PC-3 (cell line): ENCODE measurements around the gene PLA2G2A. TPM values are rescaled to one million over a fixed set of nuclear protein-coding genes. Genes with fewer than 3 reads are reported as not detected.

Experiments used
- ATAC-seq: fragments of 200-7000 bp; cut with Tn5 transposase; 2 replicates; pipeline ENCODE4 v1.9.1; 2020; ENCODE audit warnings: mild to moderate bottlenecking, moderate library complexity
- BruUV-seq: library from RNA; stranded (reverse); fragments of 400-500 nt; replicated peaks from 2 replicates; lab custom pipeline; 2021; lab: Mats Ljungman, UMichigan
- CTCF ChIA-PET: fragments of 300-600 bp; sonication (Branson Sonifier 250); formaldehyde crosslinking; loops from one replicate; lab custom pipeline; 2022; ENCODE audit warnings: antibody characterized with exemption; lab: Charles Lee
- POLR2A ChIA-PET: fragments of 300-600 bp; sonication (Branson Sonifier 250); formaldehyde crosslinking; loops from one replicate; lab custom pipeline; 2022; ENCODE audit warnings: antibody characterized with exemption; ENCODE audit not compliant: unreplicated experiment; lab: Charles Lee
- DNase-seq: peaks from one replicate; pipeline ENCODE4 v3.0.0-alpha.2; 2015
- H2AFZ ChIP-seq: fragments of 300-600 bp; sonication (generic); 2 replicates; pipeline ENCODE4 v1.6.0; 2016; ENCODE audit warnings: antibody characterized with exemption, low read length
- H3F3A ChIP-seq: fragments of 300-600 bp; sonication (generic); one replicate; pipeline ENCODE4 v1.6.0; 2017; ENCODE audit warnings: antibody characterized with exemption, low read length, control low read depth, mild to moderate bottlenecking; ENCODE audit not compliant: unreplicated experiment
- H3K27ac ChIP-seq: fragments of 300-600 bp; sonication (generic); 2 replicates; pipeline ENCODE4 v1.5.1; 2016; ENCODE audit warnings: mild to moderate bottlenecking, low read length
- H3K27me3 ChIP-seq: fragments of 300-600 bp; sonication (generic); 2 replicates; pipeline ENCODE4 v1.6.1; 2016; ENCODE audit warnings: low read length, mixed read lengths
- H3K36me3 ChIP-seq: fragments of 300-600 bp; sonication (generic); 2 replicates; pipeline ENCODE4 v1.6.1; 2016; ENCODE audit warnings: low read depth, mixed run types, low read length, mixed read lengths
- H3K4me1 ChIP-seq: fragments of 300-600 bp; sonication (generic); 2 replicates; pipeline ENCODE4 v1.5.1; 2016; ENCODE audit warnings: low read length; ENCODE audit not compliant: insufficient read depth
- H3K4me2 ChIP-seq: fragments of 300-600 bp; sonication (generic); 2 replicates; pipeline ENCODE4 v1.6.0; 2016; ENCODE audit warnings: low read length
- H3K4me3 ChIP-seq: fragments of 300-600 bp; sonication (generic); 2 replicates; pipeline ENCODE4 v1.5.1; 2016; ENCODE audit warnings: mild to moderate bottlenecking, low read length, mixed read lengths
- H3K79me2 ChIP-seq: fragments of 300-600 bp; sonication (generic); 2 replicates; pipeline ENCODE4 v1.6.1; 2017; ENCODE audit warnings: low read length, mixed read lengths
- H3K9ac ChIP-seq: fragments of 300-600 bp; sonication (generic); 2 replicates; pipeline ENCODE4 v1.6.0; 2016; ENCODE audit warnings: mild to moderate bottlenecking, low read length
- H3K9me2 ChIP-seq: fragments of 300-600 bp; sonication (generic); replicated peaks from 2 replicates; pipeline ENCODE4 v1.6.1; 2016; ENCODE audit warnings: mixed run types, low read length, mixed read lengths
- H3K9me3 ChIP-seq: fragments of 300-600 bp; sonication (generic); 2 replicates; pipeline ENCODE4 v1.6.1; 2016; ENCODE audit warnings: low read length, mixed read lengths
- H4K20me1 ChIP-seq: fragments of 300-600 bp; sonication (generic); 2 replicates; pipeline ENCODE4 v1.6.1; 2016; ENCODE audit warnings: low read length, mixed read lengths
- EZH2 ChIP-seq: fragments of 300-600 bp; sonication (generic); IDR thresholded peaks from one replicate; pipeline ENCODE4 v1.6.1; 2017; ENCODE audit warnings: antibody characterized with exemption, mild to moderate bottlenecking, low read length; ENCODE audit not compliant: unreplicated experiment
- EZH2phosphoT487 ChIP-seq: fragments of 300-600 bp; sonication (generic); IDR thresholded peaks from 2 replicates; pipeline ENCODE4 v1.6.1; 2018; ENCODE audit warnings: mild to moderate bottlenecking, antibody characterized with exemption, low read length, borderline replicate concordance
- intact Hi-C: fragments of 100-400 bp; cut with micrococcal nuclease; formaldehyde crosslinking; loops from 2 replicates; pipeline ENCODE4 v1.9.0; 2023
- total RNA-seq: library from RNA; depleted of rRNA; stranded (reverse); fragments of >200 nt; gene quantifications from 2 replicates; pipeline ENCODE4 v1.2.3, GENCODE V29; 2014
- TF ChIP-seq, protein P1 (sequence below): fragments of 300-600 bp; sonication (generic); conservative IDR thresholded peaks from 2 replicates; pipeline ENCODE4 v1.5.1; 2017; ENCODE audit warnings: antibody characterized with exemption, low read depth, mild to moderate bottlenecking, low read length

The PLA2G2A gene
- total RNA-seq, 1 experiment from 2014 or later = not detected

GRCh38 chr1:19942657-19943056 lies 36.8 kb downstream of the PLA2G2A start:
- no peaks in the 10 kb centered on the region for H3K9me2 ChIP-seq
- POLR2A ChIA-PET = no interaction called here
- H3K4me3 ChIP-seq = no peak overlapping the region
- H4K20me1 ChIP-seq = no peaks in the 10 kb centered on the region
- no peak overlapping the region for H3K4me2 ChIP-seq
- ATAC-seq = no peak
- no peak for DNase-seq
- no peak for TF ChIP-seq EZH2
- TF ChIP-seq EZH2phosphoT487 = no peak
- TF ChIP-seq, protein P1, sequence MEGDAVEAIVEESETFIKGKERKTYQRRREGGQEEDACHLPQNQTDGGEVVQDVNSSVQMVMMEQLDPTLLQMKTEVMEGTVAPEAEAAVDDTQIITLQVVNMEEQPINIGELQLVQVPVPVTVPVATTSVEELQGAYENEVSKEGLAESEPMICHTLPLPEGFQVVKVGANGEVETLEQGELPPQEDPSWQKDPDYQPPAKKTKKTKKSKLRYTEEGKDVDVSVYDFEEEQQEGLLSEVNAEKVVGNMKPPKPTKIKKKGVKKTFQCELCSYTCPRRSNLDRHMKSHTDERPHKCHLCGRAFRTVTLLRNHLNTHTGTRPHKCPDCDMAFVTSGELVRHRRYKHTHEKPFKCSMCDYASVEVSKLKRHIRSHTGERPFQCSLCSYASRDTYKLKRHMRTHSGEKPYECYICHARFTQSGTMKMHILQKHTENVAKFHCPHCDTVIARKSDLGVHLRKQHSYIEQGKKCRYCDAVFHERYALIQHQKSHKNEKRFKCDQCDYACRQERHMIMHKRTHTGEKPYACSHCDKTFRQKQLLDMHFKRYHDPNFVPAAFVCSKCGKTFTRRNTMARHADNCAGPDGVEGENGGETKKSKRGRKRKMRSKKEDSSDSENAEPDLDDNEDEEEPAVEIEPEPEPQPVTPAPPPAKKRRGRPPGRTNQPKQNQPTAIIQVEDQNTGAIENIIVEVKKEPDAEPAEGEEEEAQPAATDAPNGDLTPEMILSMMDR = no peak
- H3K27me3 ChIP-seq = no peaks in the 10 kb centered on the region
- no peaks in the 10 kb centered on the region for H3K4me1 ChIP-seq
- no peak overlapping the region for H3K27ac ChIP-seq
- H3K36me3 ChIP-seq = no peaks in the 10 kb centered on the region
- H3F3A ChIP-seq = no peaks in the 10 kb centered on the region
- BruUV-seq = no TSS peak
- H2AFZ ChIP-seq = no peak overlapping the region
- H3K9ac ChIP-seq = no peak overlapping the region
- CTCF ChIA-PET = no interaction called here
- intact Hi-C loops = no loop called here
- H3K9me3 ChIP-seq = no peaks in the 10 kb centered on the region
- no peaks in the 10 kb centered on the region for H3K79me2 ChIP-seq

DNA sequence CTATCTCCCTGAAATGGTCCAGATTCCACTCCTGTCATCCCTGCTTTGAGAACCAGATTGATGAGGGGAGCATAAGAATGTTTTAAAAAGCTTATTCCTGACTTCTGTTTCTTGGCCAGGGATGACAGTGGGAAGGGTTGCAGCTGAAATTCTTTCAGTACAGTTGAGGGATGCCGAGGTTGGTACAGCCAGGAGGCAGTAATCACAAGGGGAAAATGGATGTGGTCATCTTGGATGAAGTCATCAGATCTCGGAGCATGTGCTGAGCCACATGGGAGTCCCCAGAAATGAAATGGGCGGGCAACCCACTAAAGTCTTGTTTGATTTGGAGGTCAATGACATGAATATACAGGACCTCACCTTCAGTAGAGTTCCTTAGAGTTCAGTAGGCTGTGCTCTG lies 37.3 kb downstream of the PLA2G2A start:
- Histone ChIP-seq H3K9me3 (no peaks in the 10 kb centered on the region), H3K4me1 (no peaks in the 10 kb centered on the region), H3K4me3 (no peak overlapping the region), H3K9me2 (no peaks in the 10 kb centered on the region), H3K4me2 (no peak overlapping the region), H3K79me2 (no peaks in the 10 kb centered on the region), H4K20me1 (no peaks in the 10 kb centered on the region), H3K36me3 (no peaks in the 10 kb centered on the region), H3K27ac (no peak overlapping the region), H2AFZ (no peak overlapping the region), H3F3A (no peaks in the 10 kb centered on the region), H3K27me3 (no peaks in the 10 kb centered on the region), H3K9ac (no peak overlapping the region)
- intact Hi-C loops = no loop called here
- ATAC-seq = no peak
- no peak for DNase-seq
- ChIA-PET CTCF (no interaction called here), POLR2A (no interaction called here)
- TF ChIP-seq EZH2 = no peak
- no peak for TF ChIP-seq EZH2phosphoT487
- TF ChIP-seq, protein P1 = no peak
- BruUV-seq = no TSS peak

GRCh38 chr1:19941206-19941568 lies 38.2 kb downstream of the PLA2G2A start:
- H3K9ac ChIP-seq = no peak overlapping the region
- H3F3A ChIP-seq = no peaks in the 10 kb centered on the region
- H3K9me3 ChIP-seq = no peaks in the 10 kb centered on the region
- H4K20me1 ChIP-seq = no peaks in the 10 kb centered on the region
- H3K4me1 ChIP-seq = no peaks in the 10 kb centered on the region
- H3K27ac ChIP-seq = no peak overlapping the region
- no peaks in the 10 kb centered on the region for H3K9me2 ChIP-seq
- intact Hi-C loops = no loop called here
- H3K4me3 ChIP-seq = no peak overlapping the region
- DNase-seq (no peak), ATAC-seq (no peak)
- BruUV-seq = no TSS peak
- no peak for TF ChIP-seq EZH2
- TF ChIP-seq, protein P1 = no peak
- no peak for TF ChIP-seq EZH2phosphoT487
- H3K36me3 ChIP-seq = no peaks in the 10 kb centered on the region
- H3K27me3 ChIP-seq = no peaks in the 10 kb centered on the region
- ChIA-PET POLR2A (no interaction called here), CTCF (no interaction called here)
- no peaks in the 10 kb centered on the region for H3K79me2 ChIP-seq
- H2AFZ ChIP-seq = no peak overlapping the region
- H3K4me2 ChIP-seq = no peak overlapping the region
